ENCODE results near the gene CMC2. TPM values are rescaled to one million over a fixed set of nuclear protein-coding genes. Genes with fewer than 3 reads are reported as not detected.

Gene CMC2
- total RNA-seq, 1 donor from 2014 or later = 76.2 TPM

DNA sequence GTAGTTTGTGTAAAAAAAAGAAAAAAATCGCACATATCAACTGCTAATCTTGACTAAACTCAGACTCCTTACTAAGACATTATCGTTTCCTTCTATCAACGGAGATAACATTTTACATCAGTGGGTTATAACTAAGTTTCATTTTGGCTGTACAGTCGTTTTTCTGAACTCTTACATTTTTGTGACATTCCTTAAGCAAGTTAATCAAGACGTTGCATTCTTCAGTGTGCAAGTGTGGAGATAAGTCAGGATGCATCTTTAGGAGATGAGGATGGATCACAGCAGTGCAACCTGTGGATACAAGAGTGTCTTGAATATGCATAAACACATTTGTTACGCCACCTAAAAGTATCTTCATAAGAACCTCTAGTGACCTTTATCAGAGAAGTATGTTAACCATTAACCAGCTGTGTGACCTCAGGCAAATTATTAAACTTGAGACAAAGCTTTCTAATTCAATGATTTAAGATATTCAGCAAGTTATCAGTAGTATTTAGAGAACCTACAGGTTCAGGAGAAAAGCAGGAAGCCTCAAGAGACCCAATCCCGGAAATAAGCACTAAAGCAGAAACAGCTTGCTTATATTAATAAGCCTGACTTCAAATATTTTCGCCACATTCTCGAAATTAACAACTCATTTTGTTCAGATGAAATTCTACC is 9.4 kb downstream of the CMC2 start:
- Mint-ChIP-seq H3K36me3 (ENCODE audit: unreplicated experiment) (peaks cover 11% of the 10 kb centered on the region), H3K4me3 (ENCODE audit: unreplicated experiment) (no peak overlapping the region), H3K9me3 (ENCODE audit: unreplicated experiment) (peaks cover 11% of the 10 kb centered on the region), H3K4me1 (ENCODE audit: low read depth, unreplicated experiment) (peaks cover 30% of the 10 kb centered on the region), H3K27ac (ENCODE audit: unreplicated experiment) (no peak overlapping the region), H3K27me3 (ENCODE audit: unreplicated experiment) (peaks cover 4% of the 10 kb centered on the region)
- TF ChIP-seq, protein P1, sequence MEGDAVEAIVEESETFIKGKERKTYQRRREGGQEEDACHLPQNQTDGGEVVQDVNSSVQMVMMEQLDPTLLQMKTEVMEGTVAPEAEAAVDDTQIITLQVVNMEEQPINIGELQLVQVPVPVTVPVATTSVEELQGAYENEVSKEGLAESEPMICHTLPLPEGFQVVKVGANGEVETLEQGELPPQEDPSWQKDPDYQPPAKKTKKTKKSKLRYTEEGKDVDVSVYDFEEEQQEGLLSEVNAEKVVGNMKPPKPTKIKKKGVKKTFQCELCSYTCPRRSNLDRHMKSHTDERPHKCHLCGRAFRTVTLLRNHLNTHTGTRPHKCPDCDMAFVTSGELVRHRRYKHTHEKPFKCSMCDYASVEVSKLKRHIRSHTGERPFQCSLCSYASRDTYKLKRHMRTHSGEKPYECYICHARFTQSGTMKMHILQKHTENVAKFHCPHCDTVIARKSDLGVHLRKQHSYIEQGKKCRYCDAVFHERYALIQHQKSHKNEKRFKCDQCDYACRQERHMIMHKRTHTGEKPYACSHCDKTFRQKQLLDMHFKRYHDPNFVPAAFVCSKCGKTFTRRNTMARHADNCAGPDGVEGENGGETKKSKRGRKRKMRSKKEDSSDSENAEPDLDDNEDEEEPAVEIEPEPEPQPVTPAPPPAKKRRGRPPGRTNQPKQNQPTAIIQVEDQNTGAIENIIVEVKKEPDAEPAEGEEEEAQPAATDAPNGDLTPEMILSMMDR (IDR thresholded peaks at IDR 0.05; ENCODE audit: partially characterized antibody, unreplicated experiment) = no peak
- no peak for DNase-seq

DNA sequence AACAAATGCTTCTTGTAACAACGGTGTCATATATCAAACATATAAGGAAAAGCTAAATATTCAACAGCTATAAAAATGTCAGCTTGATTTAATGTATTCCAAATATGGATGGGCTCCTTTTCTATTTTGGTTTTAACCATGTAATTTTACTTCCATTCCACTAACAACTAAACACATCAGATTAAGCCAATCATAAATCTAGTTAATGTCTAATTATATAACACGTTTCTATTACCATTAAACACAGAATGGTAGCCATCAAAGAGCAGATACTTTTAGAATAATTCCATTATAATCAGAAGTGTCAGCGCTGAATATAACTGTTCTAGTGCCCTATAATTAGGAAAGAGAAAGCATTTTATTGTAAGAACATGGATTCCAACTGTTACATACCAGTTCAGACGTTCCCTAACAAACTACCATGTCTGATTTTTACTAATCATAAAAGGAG is 10.0 kb downstream of the CMC2 start:
- TF ChIP-seq, protein P1 (IDR thresholded peaks at IDR 0.05; ENCODE audit: partially characterized antibody, unreplicated experiment) = no peak
- H3K4me1 Mint-ChIP-seq (ENCODE audit: low read depth, unreplicated experiment) = peaks cover 31% of the 10 kb centered on the region
- no peak for DNase-seq
- no peak overlapping the region for H3K27ac Mint-ChIP-seq (ENCODE audit: unreplicated experiment)
- peaks cover 11% of the 10 kb centered on the region for H3K9me3 Mint-ChIP-seq (ENCODE audit: unreplicated experiment)
- H3K4me3 Mint-ChIP-seq (ENCODE audit: unreplicated experiment) = no peak overlapping the region
- H3K36me3 Mint-ChIP-seq (ENCODE audit: unreplicated experiment) = peaks cover 11% of the 10 kb centered on the region
- H3K27me3 Mint-ChIP-seq (ENCODE audit: unreplicated experiment) = peaks cover 4% of the 10 kb centered on the region

- H3K36me3 Mint-ChIP-seq (ENCODE audit: unreplicated experiment) = peaks cover 9% of the 10 kb centered on the region
- DNase-seq = no peak
- peak overlapping the region; percentile 93 for H3K27ac Mint-ChIP-seq (ENCODE audit: unreplicated experiment)
Measured at GRCh38 chr16:80994451-80994850, 12.2 kb downstream of the CMC2 start.

GRCh38 chr16:80993834-80994233 is 12.9 kb downstream of the CMC2 start:
- Mint-ChIP-seq H3K9me3 (ENCODE audit: unreplicated experiment) (peaks cover 6% of the 10 kb centered on the region), H3K4me1 (ENCODE audit: low read depth, unreplicated experiment) (peaks cover 34% of the 10 kb centered on the region), H3K27me3 (ENCODE audit: unreplicated experiment) (peaks cover 4% of the 10 kb centered on the region), H3K4me3 (ENCODE audit: unreplicated experiment) (peak overlapping the region; percentile 47), H3K36me3 (ENCODE audit: unreplicated experiment) (peaks cover 3% of the 10 kb centered on the region), H3K27ac (ENCODE audit: unreplicated experiment) (peak overlapping the region; percentile 93)
- no peak for DNase-seq
- TF ChIP-seq, protein P1 (IDR thresholded peaks at IDR 0.05; ENCODE audit: partially characterized antibody, unreplicated experiment) = no peak

More at GRCh38 chr16:80994451-80994850, 12.2 kb downstream of the CMC2 start:
- Mint-ChIP-seq H3K4me3 (ENCODE audit: unreplicated experiment) (no peak overlapping the region), H3K27me3 (ENCODE audit: unreplicated experiment) (peaks cover 4% of the 10 kb centered on the region), H3K9me3 (ENCODE audit: unreplicated experiment) (peaks cover 6% of the 10 kb centered on the region), H3K4me1 (ENCODE audit: low read depth, unreplicated experiment) (peaks cover 34% of the 10 kb centered on the region)
- TF ChIP-seq, protein P1 (IDR thresholded peaks at IDR 0.05; ENCODE audit: partially characterized antibody, unreplicated experiment) = no peak

DNA sequence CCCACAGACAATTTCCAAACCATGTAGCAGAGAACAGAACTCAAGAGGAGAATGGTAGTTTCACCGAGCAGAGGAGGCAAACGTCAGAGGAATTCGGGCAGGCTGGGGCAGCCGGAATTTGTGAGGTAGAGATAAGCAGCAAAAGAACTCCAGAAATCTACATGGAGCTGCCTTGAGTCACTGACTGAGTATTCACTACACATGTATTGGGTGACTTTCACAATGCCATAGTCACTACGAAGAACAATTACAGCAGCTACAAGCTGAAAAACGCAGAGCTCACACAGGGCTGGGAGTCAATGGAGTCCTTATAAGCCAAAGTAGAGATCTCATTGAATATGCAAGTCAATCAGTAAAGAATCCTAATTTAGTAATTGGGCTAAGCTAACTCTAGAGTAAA is 13.4 kb downstream of the CMC2 start:
- Mint-ChIP-seq H3K36me3 (ENCODE audit: unreplicated experiment) (no peaks in the 10 kb centered on the region), H3K9me3 (ENCODE audit: unreplicated experiment) (peaks cover 6% of the 10 kb centered on the region), H3K27ac (ENCODE audit: unreplicated experiment) (peak overlapping the region; percentile 93), H3K27me3 (ENCODE audit: unreplicated experiment) (peaks cover 4% of the 10 kb centered on the region), H3K4me3 (ENCODE audit: unreplicated experiment) (peak overlapping the region; percentile 47), H3K4me1 (ENCODE audit: low read depth, unreplicated experiment) (peaks cover 34% of the 10 kb centered on the region)
- DNase-seq = no peak
- TF ChIP-seq, protein P1 (IDR thresholded peaks at IDR 0.05; ENCODE audit: partially characterized antibody, unreplicated experiment) = no peak
